PFSK-1 (cell line): ENCODE measurements around the gene ABCB8.

Source experiments
- FOXP2 ChIP-seq: optimal IDR thresholded peaks from 2 replicates; pipeline ENCODE3; 2011; ENCODE audit warnings: borderline replicate concordance, control low read depth, inconsistent platforms; ENCODE audit not compliant: insufficient read depth; ENCODE audit errors: extremely low read length, extremely low read depth
- POLR2AphosphoS5 ChIP-seq: IDR thresholded peaks from 2 replicates; pipeline ENCODE4 v1.6.1; 2012; ENCODE audit warnings: low read depth, mild to moderate bottlenecking, control low read depth, low read length, moderate library complexity
- SIN3A ChIP-seq: IDR thresholded peaks from 2 replicates; pipeline ENCODE4 v1.6.1; 2012; ENCODE audit warnings: mild to moderate bottlenecking, low read length, moderate library complexity, borderline replicate concordance; ENCODE audit not compliant: insufficient read depth
- TAF1 ChIP-seq: IDR thresholded peaks from 2 replicates; pipeline ENCODE4 v1.6.1; 2012; ENCODE audit warnings: low read length, control low read depth, borderline replicate concordance; ENCODE audit not compliant: insufficient read depth
- TF ChIP-seq, protein P1 (sequence below), 2 experiments: IDR thresholded peaks; 2 replicates each; pipeline versions ENCODE4 v1.6.1 to v1.8.0; 2011 to 2012; ENCODE audit warnings: low read depth in 2 of 2, low read length in 2 of 2, control low read depth in 1 of 2, inconsistent platforms in 1 of 2, mild to moderate bottlenecking in 1 of 2, moderate library complexity in 1 of 2; ENCODE audit not compliant: insufficient read depth in 1 of 2

The ABCB8 gene

DNA sequence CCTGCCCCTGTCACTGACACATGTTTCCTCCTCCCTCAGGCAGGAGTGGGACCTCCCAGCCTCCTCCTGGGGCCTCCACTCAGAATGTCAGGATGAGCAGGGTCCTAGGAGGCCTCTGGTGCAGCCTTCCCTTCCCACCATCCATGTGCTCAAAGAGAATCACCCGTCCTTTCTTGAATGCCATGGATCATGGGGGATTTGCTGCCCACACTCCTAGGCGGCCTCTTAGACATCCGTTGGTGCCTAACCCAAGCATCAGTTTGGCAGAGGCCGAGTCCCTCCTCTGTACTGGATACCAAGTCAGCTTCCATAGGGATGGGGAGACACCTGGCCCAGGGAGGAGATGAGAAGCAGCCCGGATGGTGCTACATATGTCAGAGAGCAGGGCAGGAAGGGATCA, 30.4 kb upstream of the ABCB8 start:
- TF ChIP-seq TAF1 (no peak), SIN3A (no peak), POLR2AphosphoS5 (no peak), FOXP2 (no peak)
- TF ChIP-seq, protein P1, sequence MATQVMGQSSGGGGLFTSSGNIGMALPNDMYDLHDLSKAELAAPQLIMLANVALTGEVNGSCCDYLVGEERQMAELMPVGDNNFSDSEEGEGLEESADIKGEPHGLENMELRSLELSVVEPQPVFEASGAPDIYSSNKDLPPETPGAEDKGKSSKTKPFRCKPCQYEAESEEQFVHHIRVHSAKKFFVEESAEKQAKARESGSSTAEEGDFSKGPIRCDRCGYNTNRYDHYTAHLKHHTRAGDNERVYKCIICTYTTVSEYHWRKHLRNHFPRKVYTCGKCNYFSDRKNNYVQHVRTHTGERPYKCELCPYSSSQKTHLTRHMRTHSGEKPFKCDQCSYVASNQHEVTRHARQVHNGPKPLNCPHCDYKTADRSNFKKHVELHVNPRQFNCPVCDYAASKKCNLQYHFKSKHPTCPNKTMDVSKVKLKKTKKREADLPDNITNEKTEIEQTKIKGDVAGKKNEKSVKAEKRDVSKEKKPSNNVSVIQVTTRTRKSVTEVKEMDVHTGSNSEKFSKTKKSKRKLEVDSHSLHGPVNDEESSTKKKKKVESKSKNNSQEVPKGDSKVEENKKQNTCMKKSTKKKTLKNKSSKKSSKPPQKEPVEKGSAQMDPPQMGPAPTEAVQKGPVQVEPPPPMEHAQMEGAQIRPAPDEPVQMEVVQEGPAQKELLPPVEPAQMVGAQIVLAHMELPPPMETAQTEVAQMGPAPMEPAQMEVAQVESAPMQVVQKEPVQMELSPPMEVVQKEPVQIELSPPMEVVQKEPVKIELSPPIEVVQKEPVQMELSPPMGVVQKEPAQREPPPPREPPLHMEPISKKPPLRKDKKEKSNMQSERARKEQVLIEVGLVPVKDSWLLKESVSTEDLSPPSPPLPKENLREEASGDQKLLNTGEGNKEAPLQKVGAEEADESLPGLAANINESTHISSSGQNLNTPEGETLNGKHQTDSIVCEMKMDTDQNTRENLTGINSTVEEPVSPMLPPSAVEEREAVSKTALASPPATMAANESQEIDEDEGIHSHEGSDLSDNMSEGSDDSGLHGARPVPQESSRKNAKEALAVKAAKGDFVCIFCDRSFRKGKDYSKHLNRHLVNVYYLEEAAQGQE (IDR thresholded peaks at IDR 0.05; ENCODE audit: insufficient read depth in 1 of 2, low read depth in 2 of 2, low read length in 2 of 2) = no peak

DNA sequence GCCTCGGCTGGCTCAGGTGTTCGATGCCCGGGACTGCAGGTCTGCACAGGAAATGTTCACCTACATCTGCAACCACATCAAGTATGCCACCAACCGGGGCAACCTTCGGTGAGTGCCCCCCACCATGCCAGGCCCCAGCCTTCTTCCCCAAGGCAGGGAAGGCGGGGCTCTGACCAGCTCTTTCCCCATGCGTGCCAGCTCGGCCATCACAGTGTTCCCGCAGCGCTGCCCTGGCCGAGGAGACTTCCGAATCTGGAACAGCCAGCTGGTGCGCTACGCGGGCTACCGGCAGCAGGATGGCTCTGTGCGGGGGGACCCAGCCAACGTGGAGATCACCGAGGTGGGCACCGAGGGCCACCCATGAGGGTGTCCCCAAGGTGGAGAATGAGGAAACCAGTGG, 29.9 kb upstream of the ABCB8 start:
- TF ChIP-seq SIN3A (no peak), POLR2AphosphoS5 (no peak), TAF1 (no peak), FOXP2 (no peak)
- TF ChIP-seq, protein P1 (IDR thresholded peaks at IDR 0.05; ENCODE audit: insufficient read depth in 1 of 2, low read depth in 2 of 2, low read length in 2 of 2) = no peak

DNA sequence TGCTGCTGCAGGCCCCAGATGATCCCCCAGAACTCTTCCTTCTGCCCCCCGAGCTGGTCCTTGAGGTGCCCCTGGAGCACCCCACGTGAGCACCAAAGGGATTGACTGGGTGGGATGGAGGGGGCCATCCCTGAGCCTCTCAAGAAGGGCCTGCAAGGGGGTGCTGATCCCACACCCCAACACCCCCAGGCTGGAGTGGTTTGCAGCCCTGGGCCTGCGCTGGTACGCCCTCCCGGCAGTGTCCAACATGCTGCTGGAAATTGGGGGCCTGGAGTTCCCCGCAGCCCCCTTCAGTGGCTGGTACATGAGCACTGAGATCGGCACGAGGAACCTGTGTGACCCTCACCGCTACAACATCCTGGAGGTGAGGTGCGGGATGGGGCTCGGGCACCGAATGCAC, 29.2 kb upstream of the ABCB8 start:
- TF ChIP-seq TAF1 = no peak
- TF ChIP-seq POLR2AphosphoS5 = no peak
- TF ChIP-seq, protein P1 (IDR thresholded peaks at IDR 0.05; ENCODE audit: insufficient read depth in 1 of 2, low read depth in 2 of 2, low read length in 2 of 2) = no peak
- TF ChIP-seq FOXP2 = no peak
- no peak for TF ChIP-seq SIN3A

DNA sequence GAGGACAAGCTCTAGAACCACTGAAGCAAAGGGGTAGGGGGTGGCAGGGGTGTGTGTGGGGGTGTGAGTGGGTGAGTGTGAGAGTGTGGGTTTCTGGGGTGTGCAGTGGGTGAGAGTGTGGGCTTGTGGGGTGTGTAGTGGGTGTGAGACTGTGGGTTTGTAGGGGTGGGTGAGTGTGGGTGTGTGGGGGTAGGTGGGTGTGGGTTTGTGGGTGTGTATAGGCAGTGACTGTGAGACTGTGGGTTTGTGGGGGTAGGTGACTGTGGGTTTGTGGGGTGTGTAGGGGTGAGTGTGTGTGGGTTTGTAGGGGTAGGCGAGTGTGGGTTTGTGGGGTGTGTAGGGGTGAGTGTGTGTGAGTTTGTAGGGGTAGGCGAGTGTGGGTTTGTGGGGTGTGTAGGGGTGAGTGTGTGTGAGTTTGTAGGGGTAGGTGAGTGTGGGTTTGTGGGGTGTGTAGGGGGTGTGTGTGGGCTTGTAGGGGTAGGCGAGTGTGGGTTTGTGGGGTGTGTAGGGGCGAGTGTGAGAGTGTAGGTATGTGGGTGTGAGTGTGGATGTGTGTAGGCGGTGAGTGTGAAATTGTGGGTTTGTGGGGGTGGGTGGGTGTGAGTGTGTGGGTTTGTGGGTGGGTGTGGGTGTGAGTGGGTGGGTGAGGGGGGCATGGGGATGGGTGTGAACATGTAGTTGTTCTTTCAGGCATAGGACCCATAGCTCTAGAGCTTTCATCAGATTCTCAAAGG, 28.6 kb upstream of the ABCB8 start:
- TF ChIP-seq TAF1 (no peak), SIN3A (no peak), FOXP2 (no peak), POLR2AphosphoS5 (no peak)
- TF ChIP-seq, protein P1 (IDR thresholded peaks at IDR 0.05; ENCODE audit: insufficient read depth in 1 of 2, low read depth in 2 of 2, low read length in 2 of 2) = no peak
